GM06990 (cell line): ENCODE measurements around the gene SMAD9.
A peak's percentile ranks its signal among the peaks of the same experiment; 100 is the strongest.

Experiments
- DNase-seq: peaks from one replicate; pipeline ENCODE4 v3.0.0-alpha.2; 2011; ENCODE audit not compliant: insufficient read length; ENCODE audit errors: extremely low read depth
- H3K27me3 ChIP-seq: replicated peaks from 2 replicates; pipeline ENCODE4 v1.6.0; 2011; ENCODE audit warnings: low read length; ENCODE audit not compliant: control insufficient read depth, insufficient read depth
- H3K36me3 ChIP-seq: 2 replicates; pipeline ENCODE4 v1.5.1; 2011; ENCODE audit warnings: low read length; ENCODE audit not compliant: control insufficient read depth, insufficient read depth
- H3K4me3 ChIP-seq: replicated peaks from 2 replicates; pipeline ENCODE4 v1.5.1; 2011; ENCODE audit warnings: low read depth, mild to moderate bottlenecking, control low read depth, low read length
- TF ChIP-seq, protein P1 (sequence below): IDR thresholded peaks from 2 replicates; pipeline ENCODE4 v1.5.1; 2011; ENCODE audit warnings: low read length, control low read depth, mild to moderate bottlenecking, inconsistent platforms; ENCODE audit not compliant: insufficient read depth, poor library complexity, severe bottlenecking

The SMAD9 gene

DNA sequence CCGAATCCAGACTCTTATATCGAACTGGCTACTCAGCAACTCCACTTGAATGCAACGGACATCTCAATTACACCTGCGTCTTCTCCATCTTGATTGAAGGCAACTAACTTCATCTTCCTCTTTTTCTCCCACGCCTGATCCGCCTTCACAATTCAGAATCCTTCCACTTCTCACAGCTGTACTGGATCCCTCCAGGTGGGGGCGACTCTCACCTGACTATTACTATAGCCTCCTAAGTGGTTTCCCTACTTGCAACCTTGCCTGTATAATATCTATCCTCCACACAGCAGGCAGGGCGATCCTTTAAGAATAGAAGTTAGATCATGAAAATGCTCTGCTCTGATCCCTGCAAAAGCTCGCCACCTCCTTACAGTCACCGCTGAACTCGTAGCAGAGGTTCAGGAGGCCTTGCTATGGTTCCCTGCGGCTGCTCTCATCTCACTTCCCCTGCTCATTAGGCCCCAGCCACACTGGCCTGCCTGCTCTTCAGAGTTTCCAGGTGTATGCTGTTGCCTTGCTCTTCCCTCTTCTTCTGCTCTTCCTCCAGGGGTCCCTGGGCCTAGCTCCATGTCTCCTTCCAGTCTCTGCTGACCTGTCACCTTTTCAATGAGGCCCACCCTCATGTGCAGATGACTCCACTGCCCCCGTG, 69.1 kb downstream of the SMAD9 start:
- DNase-seq = no peak
- Histone ChIP-seq H3K27me3 (no peaks in the 10 kb centered on the region), H3K4me3 (no peak overlapping the region), H3K36me3 (no peaks in the 10 kb centered on the region)
- TF ChIP-seq, protein P1, sequence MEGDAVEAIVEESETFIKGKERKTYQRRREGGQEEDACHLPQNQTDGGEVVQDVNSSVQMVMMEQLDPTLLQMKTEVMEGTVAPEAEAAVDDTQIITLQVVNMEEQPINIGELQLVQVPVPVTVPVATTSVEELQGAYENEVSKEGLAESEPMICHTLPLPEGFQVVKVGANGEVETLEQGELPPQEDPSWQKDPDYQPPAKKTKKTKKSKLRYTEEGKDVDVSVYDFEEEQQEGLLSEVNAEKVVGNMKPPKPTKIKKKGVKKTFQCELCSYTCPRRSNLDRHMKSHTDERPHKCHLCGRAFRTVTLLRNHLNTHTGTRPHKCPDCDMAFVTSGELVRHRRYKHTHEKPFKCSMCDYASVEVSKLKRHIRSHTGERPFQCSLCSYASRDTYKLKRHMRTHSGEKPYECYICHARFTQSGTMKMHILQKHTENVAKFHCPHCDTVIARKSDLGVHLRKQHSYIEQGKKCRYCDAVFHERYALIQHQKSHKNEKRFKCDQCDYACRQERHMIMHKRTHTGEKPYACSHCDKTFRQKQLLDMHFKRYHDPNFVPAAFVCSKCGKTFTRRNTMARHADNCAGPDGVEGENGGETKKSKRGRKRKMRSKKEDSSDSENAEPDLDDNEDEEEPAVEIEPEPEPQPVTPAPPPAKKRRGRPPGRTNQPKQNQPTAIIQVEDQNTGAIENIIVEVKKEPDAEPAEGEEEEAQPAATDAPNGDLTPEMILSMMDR = peak; percentile 38

DNA sequence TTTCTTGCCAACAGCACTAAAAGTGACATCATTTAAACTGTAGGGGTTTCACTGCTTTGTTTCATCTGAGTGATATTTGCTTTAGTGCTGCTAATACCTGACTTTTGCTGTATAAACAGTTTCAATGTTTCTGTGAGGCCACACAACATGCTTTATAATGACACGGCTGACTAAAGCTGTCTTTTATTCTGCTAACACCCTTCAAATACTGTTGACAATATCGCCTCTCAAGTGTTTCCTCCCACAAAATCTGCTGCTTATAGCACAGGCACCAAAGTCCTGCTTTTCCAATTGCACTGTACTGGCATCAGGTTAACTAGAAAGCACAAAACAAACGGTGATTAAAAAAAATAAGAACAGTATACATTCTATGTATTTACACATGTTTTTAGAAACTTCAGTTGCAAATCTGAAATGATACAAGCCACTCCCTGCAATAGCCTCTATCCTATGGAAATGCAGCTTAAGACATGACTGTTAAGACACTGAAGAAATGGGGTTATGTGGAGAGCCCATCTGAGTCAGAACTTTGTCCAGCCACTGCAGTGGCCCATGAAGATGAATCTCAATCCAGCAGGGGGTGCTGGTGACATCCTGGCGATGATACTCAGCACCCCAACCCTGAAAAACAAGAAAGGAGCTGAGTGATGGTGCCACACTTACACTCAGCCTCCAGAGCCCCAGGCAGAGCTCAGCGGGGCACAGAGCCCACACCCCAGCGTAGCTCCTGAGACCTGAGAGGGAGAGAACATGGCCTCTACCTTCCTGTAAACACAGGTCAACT, 71.6 kb downstream of the SMAD9 start:
- H3K36me3 ChIP-seq = no peaks in the 10 kb centered on the region
- H3K27me3 ChIP-seq = no peaks in the 10 kb centered on the region
- DNase-seq = no peak
- no peak overlapping the region for H3K4me3 ChIP-seq
- TF ChIP-seq, protein P1 = peak; percentile 53

DNA sequence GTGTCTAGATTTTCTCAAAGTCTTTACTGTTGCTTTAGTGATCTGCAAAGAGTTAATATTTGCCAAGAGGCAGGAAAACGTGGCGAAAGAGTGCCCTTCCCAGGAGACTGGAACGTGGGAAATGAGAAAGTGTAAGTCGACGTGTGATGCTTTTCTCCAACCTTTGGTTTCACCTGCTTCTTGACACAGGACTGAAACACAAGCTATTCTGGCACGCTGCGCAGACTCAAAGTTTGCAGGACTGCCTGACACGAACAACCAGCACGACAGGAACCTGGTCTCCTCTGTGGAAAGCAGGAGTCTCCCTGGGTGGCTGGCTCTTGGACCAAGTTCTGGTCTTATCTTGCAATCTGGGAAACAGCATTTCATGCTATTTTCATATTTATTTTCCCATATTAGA, 72.4 kb downstream of the SMAD9 start:
- Histone ChIP-seq H3K27me3 (no peaks in the 10 kb centered on the region), H3K36me3 (no peaks in the 10 kb centered on the region), H3K4me3 (no peak overlapping the region)
- TF ChIP-seq, protein P1 = no peak
- no peak for DNase-seq

DNA sequence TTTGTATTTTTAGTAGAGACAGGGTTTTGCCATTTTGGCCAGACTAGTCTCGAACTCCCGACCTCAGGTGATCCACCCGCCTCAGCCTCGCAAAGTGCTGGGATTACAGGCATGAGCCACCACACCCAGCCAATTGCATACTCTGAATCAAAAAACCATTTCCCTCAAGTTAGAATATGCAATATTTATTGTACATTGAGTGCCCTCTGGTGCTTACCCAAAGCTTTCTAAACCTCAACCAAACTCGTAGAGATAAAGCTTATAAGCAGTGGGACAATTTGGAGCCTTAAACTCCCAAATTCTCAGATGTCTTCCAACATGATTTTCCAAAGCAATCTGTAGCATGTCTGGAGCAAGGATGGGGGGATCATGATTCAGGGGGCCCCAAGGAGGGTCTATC, 78.6 kb downstream of the SMAD9 start:
- TF ChIP-seq, protein P1 = no peak
- no peak for DNase-seq
- H3K4me3 ChIP-seq = no peak overlapping the region
- no peaks in the 10 kb centered on the region for H3K27me3 ChIP-seq
- no peaks in the 10 kb centered on the region; the same call in 1 of the 2 replicates for H3K36me3 ChIP-seq

DNA sequence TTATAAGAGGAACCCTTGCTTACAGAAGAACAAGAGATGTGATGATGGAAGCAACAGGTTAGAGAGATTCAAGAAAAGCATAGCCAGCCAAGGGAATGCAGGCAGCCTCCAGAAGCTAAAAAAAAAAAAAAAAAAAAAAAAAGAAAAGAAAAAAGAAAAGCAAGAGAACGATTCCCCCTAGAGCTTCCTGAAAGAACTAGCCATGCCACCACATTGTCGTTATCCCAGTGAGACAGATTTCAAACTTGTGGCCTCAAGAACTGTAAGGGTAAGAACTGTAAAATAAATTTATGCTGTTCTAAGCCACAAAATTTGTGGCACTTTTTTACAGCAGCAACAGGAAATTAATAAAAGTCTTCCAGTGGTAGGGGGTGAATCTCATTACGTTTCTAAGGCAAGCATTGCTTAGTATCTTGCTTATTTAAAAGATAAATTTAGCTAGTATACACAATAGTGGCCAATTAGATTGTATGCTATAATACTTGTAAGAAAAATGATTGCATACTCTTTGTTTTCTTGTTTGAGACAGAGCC, 79.3 kb downstream of the SMAD9 start:
- Histone ChIP-seq H3K27me3 (no peaks in the 10 kb centered on the region), H3K4me3 (no peak overlapping the region), H3K36me3 (no peaks in the 10 kb centered on the region; the same call in 1 of the 2 replicates)
- TF ChIP-seq, protein P1 = no peak
- no peak for DNase-seq
